Fibroblast of lung (primary cell): Measurements from ENCODE around the gene DDX23. TPM values are rescaled to one million over a fixed set of nuclear protein-coding genes. Genes with fewer than 3 reads are reported as not detected.
"Not testable (repeated sequence)": the region's sequence is repeated elsewhere in the genome, so short reads cannot be mapped to it uniquely, and the experiment has no call there.

Experiments
- DNase-seq, 2 donors: peaks; one replicate each; pipeline versions ENCODE4 v3.0.0 to v3.0.0-alpha.2; 2010; ENCODE audit warnings: low read depth in 2 of 2
- H2AFZ ChIP-seq: 2 replicates; pipeline ENCODE4 v1.5.1; 2012; ENCODE audit warnings: low read length, control low read depth, inconsistent platforms
- H3K27ac ChIP-seq: 2 replicates; pipeline ENCODE4 v1.5.1; 2011; ENCODE audit warnings: low read length, control low read depth; ENCODE audit not compliant: insufficient read depth
- H3K27me3 ChIP-seq: 2 replicates; pipeline ENCODE4 v1.5.1; 2011; ENCODE audit warnings: mild to moderate bottlenecking, low read length; ENCODE audit not compliant: control insufficient read depth, insufficient read depth
- H3K36me3 ChIP-seq: 2 replicates; pipeline ENCODE4 v1.5.1; 2011; ENCODE audit warnings: low read length; ENCODE audit not compliant: control insufficient read depth, insufficient read depth
- H3K4me1 ChIP-seq: 2 replicates; pipeline ENCODE4 v1.5.1; 2011; ENCODE audit warnings: low read length; ENCODE audit not compliant: control insufficient read depth, insufficient read depth; ENCODE audit errors: extremely low read depth
- H3K4me2 ChIP-seq: 2 replicates; pipeline ENCODE4 v1.5.1; 2011; ENCODE audit warnings: low read length, control low read depth; ENCODE audit not compliant: insufficient read depth; ENCODE audit errors: extremely low read depth
- H3K4me3 ChIP-seq, 4 experiments: fragments of 200-600 bp in 1 of 4; sonication (generic) in 1 of 4; replicated peaks in 1 of 4; 2 replicates each; pipeline ENCODE4 v1.5.1; 2011 to 2016; ENCODE audit warnings: low read length in 4 of 4, low read depth in 3 of 4, mild to moderate bottlenecking in 3 of 4, control low read depth in 2 of 4, inconsistent platforms in 1 of 4, mixed read lengths in 1 of 4; ENCODE audit not compliant: insufficient read depth in 1 of 4; ENCODE audit errors: control extremely low read depth in 1 of 4
- H3K79me2 ChIP-seq: 2 replicates; pipeline ENCODE4 v1.5.1; 2012; ENCODE audit warnings: mild to moderate bottlenecking, low read length, inconsistent platforms; ENCODE audit not compliant: control insufficient read depth, insufficient read depth
- H3K9ac ChIP-seq: 2 replicates; pipeline ENCODE4 v1.5.1; 2011; ENCODE audit warnings: mild to moderate bottlenecking, low read length, control low read depth; ENCODE audit not compliant: insufficient read depth
- H3K9me3 ChIP-seq: 2 replicates; pipeline ENCODE4 v1.5.1; 2012; ENCODE audit warnings: low read depth, low read length; ENCODE audit not compliant: control insufficient read depth, insufficient read depth
- H4K20me1 ChIP-seq: 2 replicates; pipeline ENCODE4 v1.5.1; 2011; ENCODE audit warnings: low read length; ENCODE audit not compliant: control insufficient read depth, insufficient read depth; ENCODE audit errors: extremely low read depth
- CTCF ChIP-seq, 2 donors: IDR thresholded peaks in 1 of 2; conservative IDR thresholded peaks in 1 of 2; 1 replicate in 1 of 2; 2 replicates in 1 of 2; pipeline ENCODE4 v1.5.1; 2011 to 2012; ENCODE audit warnings: low read length in 2 of 2, control low read depth in 1 of 2, inconsistent platforms in 1 of 2, low read depth in 1 of 2, mild to moderate bottlenecking in 1 of 2
- EZH2 ChIP-seq: IDR thresholded peaks from 2 replicates; pipeline ENCODE4 v1.5.1; 2012; ENCODE audit warnings: low read length, control low read depth, mild to moderate bottlenecking; ENCODE audit errors: missing control alignments
- polyA plus RNA-seq, 2 donors: library from polyadenylated mRNA; depleted of rRNA in 1 of 2; stranded (reverse) in 1 of 2; unstranded in 1 of 2; fragments of >200 nt; gene quantifications; 2 replicates each; pipeline ENCODE4 v1.2.1, GENCODE V29; 2011 to 2012; ENCODE audit warnings: missing spikeins in 1 of 2
- total RNA-seq: library from RNA; depleted of rRNA; stranded (reverse); fragments of >200 nt; gene quantifications from 2 replicates; pipeline ENCODE4 v1.2.1, GENCODE V29; 2014

The DDX23 gene
- total and polyA plus RNA-seq, 2 donors (not counting 1 experiment from before 2014, with no cell fraction given): 48.6 to 62.4 TPM

DNA sequence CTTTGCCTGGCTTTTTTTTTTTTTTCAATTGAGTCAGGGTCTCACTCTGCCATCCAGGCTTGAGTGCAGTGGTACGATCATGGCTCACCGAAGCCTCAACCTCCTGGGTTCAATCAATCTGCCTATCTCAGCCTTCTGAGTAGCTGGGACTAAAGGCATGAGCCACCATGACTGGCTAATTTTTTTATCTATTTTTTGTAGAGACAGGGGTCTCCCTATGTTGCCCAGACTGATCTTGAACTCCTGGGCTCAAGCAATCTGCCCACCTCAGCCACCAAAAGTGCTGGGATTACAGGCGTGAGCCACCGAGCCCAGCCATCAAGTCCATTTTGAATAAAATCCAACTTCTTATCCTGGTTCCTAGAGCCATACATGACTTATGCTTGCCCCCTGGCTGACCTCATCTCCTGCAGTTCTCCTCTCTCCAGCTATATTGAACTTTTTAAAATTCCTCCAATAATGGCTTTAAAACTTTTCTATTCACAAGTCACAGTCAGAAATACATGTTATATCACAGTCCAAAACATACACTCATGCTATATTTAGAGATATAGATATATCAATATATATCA, 24.1 kb upstream of the DDX23 start:
- no peak overlapping the region for H3K27ac ChIP-seq
- H3K9ac ChIP-seq: no peak overlapping the region
- H4K20me1 ChIP-seq: no peaks in the 10 kb centered on the region
- TF ChIP-seq CTCF (conservative IDR thresholded peaks at IDR 0.05 in 1 of 2, IDR thresholded peaks at IDR 0.05 in 1 of 2; ENCODE audit: low read depth in 1 of 2, low read length in 2 of 2): no peak
- no peak for TF ChIP-seq EZH2
- no peaks in the 10 kb centered on the region for H3K79me2 ChIP-seq
- H3K4me2 ChIP-seq: no peak overlapping the region
- no peaks in the 10 kb centered on the region for H3K4me1 ChIP-seq
- H3K27me3 ChIP-seq: peaks cover 7% of the 10 kb centered on the region
- no peaks in the 10 kb centered on the region for H3K36me3 ChIP-seq
- H2AFZ ChIP-seq: no peak overlapping the region
- peak in 1 of 2 donors; percentile 12 for DNase-seq
- no peaks in the 10 kb centered on the region for H3K9me3 ChIP-seq
- H3K4me3 ChIP-seq: no peak overlapping the region

DNA sequence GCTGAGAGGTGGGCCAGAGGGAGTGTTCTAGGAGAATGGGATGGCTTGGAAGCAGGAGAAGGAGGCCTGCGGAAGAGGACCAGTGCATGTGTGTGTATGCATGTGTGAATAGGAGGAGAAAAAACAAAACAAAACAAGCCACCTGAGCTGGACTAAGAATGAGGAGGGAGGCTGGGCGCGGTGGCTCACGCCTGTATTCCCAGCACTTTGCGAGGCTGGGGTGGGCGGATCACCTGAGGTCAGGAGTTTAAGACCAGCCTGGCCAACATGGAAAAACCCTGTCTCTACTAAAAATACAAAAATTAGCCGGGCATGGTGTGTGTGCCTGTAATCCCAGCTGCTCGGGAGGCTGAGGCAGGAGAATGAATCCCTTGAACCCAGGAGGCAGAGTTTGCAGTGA, 21.6 kb upstream of the DDX23 start:
- H3K9me3 ChIP-seq, H2AFZ ChIP-seq, H3K9ac ChIP-seq, H3K4me2 ChIP-seq, H3K36me3 ChIP-seq, DNase-seq, H3K4me1 ChIP-seq, H3K27ac ChIP-seq, H3K27me3 ChIP-seq, H4K20me1 ChIP-seq, H3K4me3 ChIP-seq, H3K79me2 ChIP-seq: not testable (repeated sequence)

- H3K36me3 ChIP-seq: no peaks in the 10 kb centered on the region
- TF ChIP-seq CTCF (conservative IDR thresholded peaks at IDR 0.05 in 1 of 2, IDR thresholded peaks at IDR 0.05 in 1 of 2; ENCODE audit: low read depth in 1 of 2, low read length in 2 of 2) (no peak), EZH2 (no peak)
- no peak overlapping the region for H3K4me2 ChIP-seq
- DNase-seq: peak in 1 of 2 donors; percentile 44
- H2AFZ ChIP-seq: no peak overlapping the region
- H3K4me3 ChIP-seq: no peak overlapping the region
- H3K4me1 ChIP-seq: no peaks in the 10 kb centered on the region
- no peaks in the 10 kb centered on the region for H3K79me2 ChIP-seq
- no peak overlapping the region for H3K9ac ChIP-seq
- no peak overlapping the region for H3K27ac ChIP-seq
- no peaks in the 10 kb centered on the region for H3K27me3 ChIP-seq
- no peaks in the 10 kb centered on the region for H3K9me3 ChIP-seq
- no peaks in the 10 kb centered on the region for H4K20me1 ChIP-seq
These were observed 21.1 kb upstream of the DDX23 start for GRCh38 chr12:48873096-48873495.
